HepG2 (cell line): ENCODE measurements around the gene RPRML. TPM values are rescaled to one million over a fixed set of nuclear protein-coding genes. Genes with fewer than 3 reads are reported as not detected.

ENCODE experiments used
- ATAC-seq: fragments of 200-7000 bp; cut with Tn5 transposase; 3 replicates; pipeline ENCODE4 v1.9.1; 2020; ENCODE audit warnings: mild to moderate bottlenecking, moderate library complexity
- BruUV-seq: library from RNA; stranded (reverse); fragments of 400-500 nt; replicated peaks from 2 replicates; lab custom pipeline; 2021; lab: Mats Ljungman, UMichigan
- CTCF ChIA-PET: fragments of 300-600 bp; formaldehyde crosslinking; extraction: SDS; loops from one replicate; lab custom pipeline; 2021; ENCODE audit warnings: low total read pairs, inconsistent platforms, low intra/inter-chr PET ratio; lab: Yijun Ruan, JAX
- POLR2A ChIA-PET: fragments of 350-600 bp; sonication (Branson Sonifier 250); formaldehyde crosslinking; loops from one replicate; lab custom pipeline; 2020; ENCODE audit warnings: antibody characterized with exemption, inconsistent platforms; lab: Yijun Ruan, JAX
- DNase-seq: peaks from one replicate; pipeline ENCODE4 v3.0.0-alpha.2; 2015; ENCODE audit warnings: low spot score
- FAIRE-seq: peaks from 3 replicates; lab custom pipeline; 2011; peaks lifted over from hg19 to GRCh38; lab: Jason Lieb, UNC
- H2AFZ ChIP-seq: one replicate; pipeline ENCODE4 v1.6.1; 2011; ENCODE audit warnings: low read length, inconsistent platforms
- H3K27ac ChIP-seq: fragments of 300-600 bp; 3 replicates; pipeline ENCODE4 v1.8.0; 2011; ENCODE audit warnings: mixed run types, mild to moderate bottlenecking, mixed read lengths, low read length, inconsistent platforms; ENCODE audit not compliant: insufficient read depth; ENCODE audit errors: extremely low read length
- H3K27me3 ChIP-seq, 2 experiments: fragments of 200-600 bp in 1 of 2; 2 replicates in 1 of 2; 3 replicates in 1 of 2; pipeline versions ENCODE4 v1.6.0 to v1.8.0; 2011; ENCODE audit warnings: low read length in 2 of 2, mild to moderate bottlenecking in 2 of 2, moderate library complexity in 2 of 2, inconsistent platforms in 1 of 2; ENCODE audit not compliant: insufficient read depth in 2 of 2, control insufficient read depth in 1 of 2
- H3K36me3 ChIP-seq, 2 experiments: fragments of 200-600 bp in 1 of 2; replicated peaks in 1 of 2; 2 replicates in 1 of 2; 3 replicates in 1 of 2; pipeline versions ENCODE4 v1.5.1 to v1.8.0; 2011; ENCODE audit warnings: low read length in 2 of 2, inconsistent platforms in 1 of 2; ENCODE audit not compliant: insufficient read depth in 2 of 2, control insufficient read depth in 1 of 2
- H3K4me1 ChIP-seq: 2 replicates; pipeline ENCODE4 v1.5.1; 2012; ENCODE audit warnings: low read length, inconsistent platforms; ENCODE audit not compliant: insufficient read depth
- H3K4me2 ChIP-seq: 2 replicates; pipeline ENCODE4 v1.6.0; 2011; ENCODE audit warnings: low read depth, low read length, inconsistent platforms
- H3K4me3 ChIP-seq, 3 experiments: fragments of 200-600 bp in 1 of 3; sonication (generic), shearing (Covaris generic) in 1 of 3; replicated peaks in 1 of 3; 2 replicates each; pipeline ENCODE4 v1.5.1; 2011 to 2016; ENCODE audit warnings: low read length in 3 of 3, inconsistent platforms in 2 of 3, low read depth in 2 of 3, mild to moderate bottlenecking in 2 of 3, control low read depth in 1 of 3, mixed read lengths in 1 of 3; ENCODE audit not compliant: insufficient read depth in 1 of 3
- H3K79me2 ChIP-seq: one replicate; pipeline ENCODE4 v1.6.1; 2011; ENCODE audit warnings: low read length, inconsistent platforms; ENCODE audit not compliant: insufficient read depth
- H3K9ac ChIP-seq: 2 replicates; pipeline ENCODE4 v1.6.0; 2011; ENCODE audit warnings: mild to moderate bottlenecking, low read depth, low read length, inconsistent platforms; ENCODE audit not compliant: insufficient read depth
- H3K9me3 ChIP-seq: 2 replicates; pipeline ENCODE4 v1.5.1; 2012; ENCODE audit warnings: mild to moderate bottlenecking, low read length
- H4K20me1 ChIP-seq: 2 replicates; pipeline ENCODE4 v1.6.0; 2011; ENCODE audit warnings: inconsistent platforms, mild to moderate bottlenecking, low read length, moderate library complexity; ENCODE audit not compliant: insufficient read depth
- ELF1 ChIP-seq: sonication (generic); formaldehyde crosslinking; IDR thresholded peaks from 2 replicates; pipeline ENCODE4 v1.4.0; 2020; ENCODE audit warnings: missing genetic modification reagents
- FLYWCH1 ChIP-seq: sonication (generic); formaldehyde crosslinking; IDR thresholded peaks from 2 replicates; pipeline ENCODE4 v1.8.1; 2023; ENCODE audit warnings: mild to moderate bottlenecking, missing genetic modification reagents
- FOXC1 ChIP-seq: sonication (generic); formaldehyde crosslinking; IDR thresholded peaks from 2 replicates; pipeline ENCODE4 v1.8.0; 2022; ENCODE audit warnings: mild to moderate bottlenecking, missing genetic modification reagents, borderline replicate concordance
- GATAD2A ChIP-seq: IDR thresholded peaks from 2 replicates; pipeline ENCODE4 v1.6.1; 2016
- IRF9 ChIP-seq: sonication (generic); formaldehyde crosslinking; IDR thresholded peaks from 2 replicates; pipeline ENCODE4 v1.8.0; 2022; ENCODE audit warnings: missing genetic modification reagents, mild to moderate bottlenecking, borderline replicate concordance
- MTA3 ChIP-seq: sonication (generic); formaldehyde crosslinking; IDR thresholded peaks from 2 replicates; pipeline ENCODE4 v1.4.0; 2020; ENCODE audit warnings: missing genetic modification reagents
- MYC ChIP-seq: sonication (generic); formaldehyde crosslinking; IDR thresholded peaks from 2 replicates; pipeline ENCODE4 v1.9.0; 2021; ENCODE audit warnings: missing genetic modification reagents, borderline replicate concordance
- NFYB ChIP-seq: sonication (generic); formaldehyde crosslinking; IDR thresholded peaks from 2 replicates; pipeline ENCODE4 v1.4.0; 2020; ENCODE audit warnings: missing genetic modification reagents
- NKX3-1 ChIP-seq: sonication (generic); formaldehyde crosslinking; IDR thresholded peaks from 2 replicates; pipeline ENCODE4 v1.5.0; 2020; ENCODE audit warnings: missing genetic modification reagents
- POLR2A ChIP-seq, 2 experiments: IDR thresholded peaks; 2 replicates each; pipeline ENCODE4 v1.6.1; 2011; ENCODE audit warnings: low read depth in 2 of 2, low read length in 2 of 2, mild to moderate bottlenecking in 1 of 2, moderate library complexity in 1 of 2; ENCODE audit not compliant: insufficient read depth in 1 of 2
- RBM22 ChIP-seq: fragments of 200-400 bp; formaldehyde crosslinking; optimal IDR thresholded peaks from 2 replicates; pipeline ENCODE3; 2017; ENCODE audit warnings: mild to moderate bottlenecking, low read length, moderate library complexity
- RBM39 ChIP-seq: fragments of 200-400 bp; formaldehyde crosslinking; IDR thresholded peaks from one replicate; pipeline ENCODE4 v1.6.1; 2018; ENCODE audit warnings: antibody characterized with exemption, mild to moderate bottlenecking, low read depth, low read length; ENCODE audit not compliant: poor library complexity, severe bottlenecking
- ZBTB3 ChIP-seq: sonication (generic); formaldehyde crosslinking; IDR thresholded peaks from 2 replicates; pipeline ENCODE4 v1.4.0; 2020; ENCODE audit warnings: low read depth, mild to moderate bottlenecking, moderate library complexity, missing genetic modification reagents, borderline replicate concordance
- ZBTB46 ChIP-seq: sonication (generic); formaldehyde crosslinking; IDR thresholded peaks from 2 replicates; pipeline ENCODE4 v1.4.0; 2020; ENCODE audit warnings: mild to moderate bottlenecking, missing genetic modification reagents, borderline replicate concordance
- ZFYVE20 ChIP-seq: sonication (generic); formaldehyde crosslinking; IDR thresholded peaks from 2 replicates; pipeline ENCODE4 v1.8.0; 2023; ENCODE audit warnings: low read depth, mild to moderate bottlenecking, moderate library complexity, missing genetic modification reagents, borderline replicate concordance
- ZNF556 ChIP-seq: sonication (generic); formaldehyde crosslinking; IDR thresholded peaks from 2 replicates; pipeline ENCODE4 v1.4.0; 2020; ENCODE audit warnings: mild to moderate bottlenecking, missing genetic modification reagents, borderline replicate concordance
- ZNF570 ChIP-seq: sonication (generic); formaldehyde crosslinking; IDR thresholded peaks from 2 replicates; pipeline ENCODE4 v1.4.0; 2020; ENCODE audit warnings: mild to moderate bottlenecking, missing genetic modification reagents, borderline replicate concordance
- ZNF605 ChIP-seq: sonication (generic); formaldehyde crosslinking; IDR thresholded peaks from 2 replicates; pipeline ENCODE4 v1.8.0; 2022; ENCODE audit warnings: mild to moderate bottlenecking, missing genetic modification reagents
- ZNF639 ChIP-seq: conservative IDR thresholded peaks from 2 replicates; pipeline ENCODE4 v1.6.1; 2018; ENCODE audit warnings: missing genetic modification reagents
- ZSCAN25 ChIP-seq: sonication (generic); formaldehyde crosslinking; IDR thresholded peaks from 2 replicates; pipeline ENCODE4 v1.8.0; 2022; ENCODE audit warnings: mild to moderate bottlenecking, missing genetic modification reagents
- WGBS: methylation state at CpG from one replicate; pipeline ENCODE4 v1.1.6; 2017; ENCODE audit warnings: low lambda C conversion rate; 5-methylcytosine and 5-hydroxymethylcytosine counted together
- in situ Hi-C: cut with HindIII; loops from 2 replicates; pipeline ENCODE4 v1.10.0; 2017; ENCODE audit warnings: low pct_unique_long_range_greater_than_20kb; ENCODE audit not compliant: extremely low pct_ligation_motif_present
- intact Hi-C: fragments of 100-400 bp; cut with micrococcal nuclease; formaldehyde crosslinking; loops from one replicate; pipeline ENCODE4 v1.10.0; 2022; ENCODE audit not compliant: unreplicated experiment
- polyA plus RNA-seq, 8 experiments: library from polyadenylated mRNA; depleted of rRNA in 3 of 8; stranded (reverse) in 7 of 8; unstranded in 1 of 8; fragments of >200 nt; fragmentation: Illumina TruSeq in 4 of 8; extraction: Trizol in 4 of 8; gene quantifications; 2 replicates each; pipeline versions ENCODE4 v1.2.1 to v1.2.3, GENCODE V29; 2011 to 2016; ENCODE audit warnings: low read depth in 4 of 8, missing spikeins in 1 of 8, mixed read lengths in 1 of 8; ENCODE audit not compliant: insufficient read depth in 1 of 8
- total RNA-seq, 5 experiments: library from RNA; depleted of rRNA; stranded (reverse); fragments of >200 nt; fragmentation: Illumina TruSeq; extraction: Trizol; gene quantifications; 2 replicates each; pipeline ENCODE4 v1.2.3, GENCODE V29; 2016; ENCODE audit warnings: low read depth in 1 of 5

The RPRML gene
- total and polyA plus RNA-seq, 2 of the 13 experiments (the other 11 are each of a cell fraction or from before 2014, with no cell fraction given) = not detected

- no peaks in the 10 kb centered on the region for H3K9me3 ChIP-seq
- peak; percentile 95 for FAIRE-seq
- CTCF ChIA-PET = interaction anchor here (1.2 to 2.8 kb wide), 2 partner anchors 58 to 61 kb away, joined by 3 to 33 read pairs; no protein-coding TSS in a partner anchor
- no peak for TF ChIP-seq RBM39
- no peak for TF ChIP-seq ZBTB46
- no peak for TF ChIP-seq NFYB (CRISPR knock-in tag)
- no peak for TF ChIP-seq ZNF556 (CRISPR knock-in tag)
- TF ChIP-seq ZSCAN25 (CRISPR knock-in tag) = no peak
- 0 out of 2 replicates have a peak, but pooled peaks have one; percentile 5 for TF ChIP-seq ZNF570 (CRISPR knock-in tag)
- TF ChIP-seq MYC = 0 out of 2 replicates have a peak, but pooled peaks have one; percentile 12
- 0 out of 2 replicates have a peak, but pooled peaks have one; percentile 16 for TF ChIP-seq ZNF639 (CRISPR knock-in tag)
- TF ChIP-seq IRF9 (CRISPR knock-in tag) = no peak
- peak; percentile 21; the same call in 1 of the 2 replicates for TF ChIP-seq ZFYVE20 (CRISPR knock-in tag)
- TF ChIP-seq FOXC1 = 0 out of 2 replicates have a peak, but pooled peaks have one; percentile 29
- no peak for TF ChIP-seq MTA3 (CRISPR knock-in tag)
- TF ChIP-seq ZBTB3 (CRISPR knock-in tag) = no peak
- peak; percentile 78 for TF ChIP-seq GATAD2A (CRISPR knock-in tag)
- TF ChIP-seq FLYWCH1 (CRISPR knock-in tag) = no peak
- 0 out of 4 replicates have a peak, but pooled peaks of 1 of the 2 experiments have one; percentile 18 for TF ChIP-seq POLR2A (IDR thresholded peaks at IDR 0.05; ENCODE audit: insufficient read depth in 1 of 2, low read depth in 2 of 2, low read length in 2 of 2)
- TF ChIP-seq RBM22 = peak; percentile 86
- TF ChIP-seq NKX3-1 = no peak
- TF ChIP-seq ELF1 = peak; percentile 32; the same call in 1 of the 2 replicates
- TF ChIP-seq ZNF605 (CRISPR knock-in tag) = peak; percentile 74
These were observed 36.4 kb downstream of the RPRML start for GRCh38 chr17:46942441-46943217.

More at GRCh38 chr17:46942441-46943217, 36.4 kb downstream of the RPRML start:
- WGBS = 85% methylated on average over 10 of the region's 10 CpGs
- H3K36me3 ChIP-seq = peaks cover 21 to 27% of the 10 kb centered on the region in 2 experiments
- no peaks in the 10 kb centered on the region for H3K79me2 ChIP-seq
- no peaks in the 10 kb centered on the region for H3K27me3 ChIP-seq
- peak overlapping the region in 1 of 3 experiments; percentile 45; a peak in 1 of 6 replicates for H3K4me3 ChIP-seq
- peak overlapping the region; percentile 56 for H3K27ac ChIP-seq
- H3K4me1 ChIP-seq = peaks cover 40% of the 10 kb centered on the region
- H3K9ac ChIP-seq = no peak overlapping the region
- DNase-seq = peak; percentile 82
- BruUV-seq = no TSS peak
- POLR2A ChIA-PET = interaction anchor here (0.7 to 2.8 kb wide), 6 partner anchors 9 to 381 kb away, joined by 3 to 7 read pairs (median 4); partner anchors contain the start of gene EFCAB13
- H2AFZ ChIP-seq = no peak overlapping the region
- intact Hi-C loops (loop anchor here (1.0 to 2.0 kb wide), 2 partner anchors 20 to 59 kb away; partner anchors contain the start of gene GOSR2), in situ Hi-C loops (loop anchor here (5.0 kb wide), 2 partner anchors 60 to 90 kb away; partner anchors contain the start of gene WNT9B)
- H3K4me2 ChIP-seq = peak overlapping the region; percentile 54; the same call in 1 of the 2 replicates
- no peaks in the 10 kb centered on the region for H4K20me1 ChIP-seq
- ATAC-seq = peak; percentile 70
